ENCODE measurements around the gene CNTROB.

The CNTROB gene

GRCh38 chr17:7961421-7961820, 29.4 kb downstream of the CNTROB start:
- H3K27ac ChIP-seq: no peak overlapping the region
- TF ChIP-seq, protein P1, sequence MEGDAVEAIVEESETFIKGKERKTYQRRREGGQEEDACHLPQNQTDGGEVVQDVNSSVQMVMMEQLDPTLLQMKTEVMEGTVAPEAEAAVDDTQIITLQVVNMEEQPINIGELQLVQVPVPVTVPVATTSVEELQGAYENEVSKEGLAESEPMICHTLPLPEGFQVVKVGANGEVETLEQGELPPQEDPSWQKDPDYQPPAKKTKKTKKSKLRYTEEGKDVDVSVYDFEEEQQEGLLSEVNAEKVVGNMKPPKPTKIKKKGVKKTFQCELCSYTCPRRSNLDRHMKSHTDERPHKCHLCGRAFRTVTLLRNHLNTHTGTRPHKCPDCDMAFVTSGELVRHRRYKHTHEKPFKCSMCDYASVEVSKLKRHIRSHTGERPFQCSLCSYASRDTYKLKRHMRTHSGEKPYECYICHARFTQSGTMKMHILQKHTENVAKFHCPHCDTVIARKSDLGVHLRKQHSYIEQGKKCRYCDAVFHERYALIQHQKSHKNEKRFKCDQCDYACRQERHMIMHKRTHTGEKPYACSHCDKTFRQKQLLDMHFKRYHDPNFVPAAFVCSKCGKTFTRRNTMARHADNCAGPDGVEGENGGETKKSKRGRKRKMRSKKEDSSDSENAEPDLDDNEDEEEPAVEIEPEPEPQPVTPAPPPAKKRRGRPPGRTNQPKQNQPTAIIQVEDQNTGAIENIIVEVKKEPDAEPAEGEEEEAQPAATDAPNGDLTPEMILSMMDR (conservative IDR thresholded peaks at IDR 0.05): no peak

- TF ChIP-seq, protein P1 (conservative IDR thresholded peaks at IDR 0.05): no peak
- no peak overlapping the region for H3K27ac ChIP-seq
These were observed 35.7 kb downstream of the CNTROB start for GRCh38 chr17:7967751-7968150.

DNA sequence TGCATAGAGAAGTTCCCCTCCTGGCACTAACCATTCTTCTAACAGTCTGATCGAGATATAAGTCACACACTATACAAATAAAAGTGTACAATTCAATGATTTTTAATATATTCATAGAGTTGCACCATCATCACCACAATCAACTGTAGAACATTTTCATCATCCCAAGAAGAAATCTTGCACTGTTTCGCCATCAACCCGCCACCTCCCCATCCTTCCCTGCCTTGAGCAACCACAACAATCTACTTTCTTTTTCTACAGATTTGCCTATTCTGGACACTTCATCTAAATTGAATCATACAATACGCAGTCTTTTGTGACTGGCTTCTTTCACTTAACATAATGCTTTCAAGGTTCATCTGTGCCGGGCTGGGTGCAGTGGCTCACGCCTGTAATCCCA, 37.4 kb downstream of the CNTROB start:
- no peak overlapping the region for H3K27ac ChIP-seq
- TF ChIP-seq, protein P1 (conservative IDR thresholded peaks at IDR 0.05): no peak

DNA sequence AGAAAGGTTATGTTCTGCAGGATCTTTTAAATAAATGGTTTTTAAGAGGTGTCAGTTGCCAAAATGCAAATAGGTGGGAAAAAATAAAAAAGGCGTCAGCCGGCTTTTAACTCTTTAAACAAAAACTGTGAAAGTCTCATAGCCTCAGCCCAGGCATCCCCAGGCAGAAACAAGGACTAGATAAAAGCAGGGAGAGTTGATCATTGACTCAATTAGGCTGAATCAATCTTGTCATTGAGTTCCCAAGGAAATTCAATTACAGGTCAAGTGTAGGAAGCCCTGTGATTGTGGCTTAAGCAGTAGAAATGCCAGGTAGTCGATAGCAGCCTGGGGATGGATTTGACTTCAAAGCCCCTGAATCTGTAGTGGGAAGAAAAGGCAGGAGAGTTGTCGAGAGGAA, 39.6 kb downstream of the CNTROB start:
- TF ChIP-seq, protein P1 (conservative IDR thresholded peaks at IDR 0.05): no peak
- H3K27ac ChIP-seq: no peak overlapping the region

GRCh38 chr17:7972131-7972785, 40.3 kb downstream of the CNTROB start:
- no peak overlapping the region for H3K27ac ChIP-seq
- TF ChIP-seq, protein P1 (conservative IDR thresholded peaks at IDR 0.05): peak; percentile 17

- no peak overlapping the region for H3K27ac ChIP-seq
- TF ChIP-seq, protein P1 (conservative IDR thresholded peaks at IDR 0.05): no peak
These were observed 42.7 kb downstream of the CNTROB start for GRCh38 chr17:7974638-7975131.

GRCh38 chr17:7977039-7977438, 45.0 kb downstream of the CNTROB start:
- TF ChIP-seq, protein P1 (conservative IDR thresholded peaks at IDR 0.05): no peak
- no peak overlapping the region for H3K27ac ChIP-seq

Measured in VCaP (cell line).